IMR-90 (cell line): Measurements from ENCODE around the gene KRABD2.

Experiments used
- ATAC-seq: fragments of 200-7000 bp; cut with Tn5 transposase; 2 replicates; pipeline ENCODE4 v1.9.1; 2020; ENCODE audit warnings: low read depth, mild to moderate bottlenecking, moderate library complexity
- BruUV-seq: library from RNA; stranded (reverse); fragments of 400-500 nt; replicated peaks from 2 replicates; lab custom pipeline; 2021; lab: Mats Ljungman, UMichigan
- CTCF ChIA-PET: fragments of 300-600 bp; formaldehyde crosslinking; extraction: SDS; loops from one replicate; lab custom pipeline; 2021; ENCODE audit warnings: antibody characterized with exemption; lab: Yijun Ruan, JAX
- POLR2A ChIA-PET: fragments of 300-600 bp; sonication (Branson Sonifier 250); formaldehyde crosslinking; loops from one replicate; lab custom pipeline; 2022; ENCODE audit warnings: antibody characterized with exemption; ENCODE audit not compliant: unreplicated experiment; lab: Charles Lee
- DNase-seq: peaks from one replicate; pipeline ENCODE4 v3.0.0; 2013
- H2AFZ ChIP-seq: replicated peaks from 2 replicates; pipeline ENCODE3; 2013; ENCODE audit warnings: low read length, mild to moderate bottlenecking; ENCODE audit not compliant: poor library complexity
- H2AK5ac ChIP-seq: 2 replicates; pipeline ENCODE4 v1.6.1; 2013; ENCODE audit warnings: low read depth, low read length, inconsistent platforms
- H2AK9ac ChIP-seq: replicated peaks from 2 replicates; pipeline ENCODE3; 2013; ENCODE audit warnings: mild to moderate bottlenecking, low read depth, low read length, moderate library complexity; ENCODE audit not compliant: poor library complexity
- H2BK120ac ChIP-seq: 2 replicates; pipeline ENCODE4 v1.6.1; 2013; ENCODE audit warnings: low read depth, low read length, inconsistent platforms
- H2BK15ac ChIP-seq: 3 replicates; pipeline ENCODE4 v1.6.1; 2013; ENCODE audit warnings: low read depth, low read length, inconsistent platforms
- H2BK20ac ChIP-seq: 2 replicates; pipeline ENCODE4 v1.6.1; 2013; ENCODE audit warnings: low read depth, mild to moderate bottlenecking, inconsistent platforms, low read length, moderate library complexity
- H2BK5ac ChIP-seq: 2 replicates; pipeline ENCODE4 v1.6.1; 2013; ENCODE audit warnings: mild to moderate bottlenecking, low read depth, low read length, inconsistent platforms; ENCODE audit not compliant: poor library complexity, severe bottlenecking
- H3K14ac ChIP-seq: replicated peaks from 2 replicates; pipeline ENCODE4 v1.6.1; 2013; ENCODE audit warnings: low read depth, low read length, inconsistent platforms
- H3K18ac ChIP-seq: 2 replicates; pipeline ENCODE4 v1.6.1; 2013; ENCODE audit warnings: low read depth, low read length, control low read depth
- H3K23ac ChIP-seq: 2 replicates; pipeline ENCODE4 v1.6.1; 2013; ENCODE audit warnings: low read depth, low read length, inconsistent platforms
- H3K27ac ChIP-seq: 2 replicates; pipeline ENCODE4 v1.5.1; 2013; ENCODE audit warnings: mild to moderate bottlenecking, control low read depth, low read length; ENCODE audit not compliant: insufficient read depth
- H3K27me3 ChIP-seq: 2 replicates; pipeline ENCODE4 v1.6.1; 2013; ENCODE audit warnings: low read length; ENCODE audit not compliant: control insufficient read depth, insufficient read depth
- H3K36me3 ChIP-seq: 2 replicates; pipeline ENCODE4 v1.6.1; 2013; ENCODE audit warnings: low read length, mixed read lengths; ENCODE audit not compliant: control insufficient read depth, insufficient read depth
- H3K4ac ChIP-seq: 2 replicates; pipeline ENCODE4 v1.6.1; 2013; ENCODE audit warnings: low read depth, low read length, inconsistent platforms
- H3K4me1 ChIP-seq: 2 replicates; pipeline ENCODE4 v1.6.1; 2013; ENCODE audit warnings: low read length, mixed read lengths; ENCODE audit not compliant: control insufficient read depth, insufficient read depth
- H3K4me2 ChIP-seq: 2 replicates; pipeline ENCODE4 v1.6.1; 2013; ENCODE audit warnings: low read depth, mild to moderate bottlenecking, control low read depth, low read length, moderate library complexity
- H3K4me3 ChIP-seq: 2 replicates; pipeline ENCODE4 v1.5.1; 2013; ENCODE audit warnings: low read depth, mild to moderate bottlenecking, control low read depth, low read length, moderate library complexity; ENCODE audit not compliant: insufficient read depth
- H3K56ac ChIP-seq: 2 replicates; pipeline ENCODE4 v1.6.1; 2013; ENCODE audit warnings: low read length, inconsistent platforms; ENCODE audit not compliant: insufficient read depth; ENCODE audit errors: extremely low read depth
- H3K79me1 ChIP-seq, 2 experiments: 2 replicates each; pipeline ENCODE4 v1.6.1; 2013; ENCODE audit warnings: low read length in 2 of 2, inconsistent platforms in 1 of 2, low read depth in 1 of 2
- H3K9ac ChIP-seq: 2 replicates; pipeline ENCODE4 v1.6.1; 2013; ENCODE audit warnings: low read depth, low read length, control low read depth
- H3K9me1 ChIP-seq: 2 replicates; pipeline ENCODE4 v1.6.1; 2013; ENCODE audit warnings: low read length, inconsistent platforms; ENCODE audit not compliant: insufficient read depth
- H3K9me3 ChIP-seq: 2 replicates; pipeline ENCODE4 v1.6.1; 2013; ENCODE audit warnings: low read length; ENCODE audit not compliant: control insufficient read depth, insufficient read depth
- H4K20me1 ChIP-seq: 2 replicates; pipeline ENCODE4 v1.6.1; 2013; ENCODE audit warnings: low read length, inconsistent platforms; ENCODE audit not compliant: insufficient read depth
- H4K5ac ChIP-seq: 2 replicates; pipeline ENCODE4 v1.6.1; 2013; ENCODE audit warnings: mild to moderate bottlenecking, low read depth, low read length, control low read depth
- H4K8ac ChIP-seq, 2 experiments: 2 replicates each; pipeline ENCODE4 v1.6.1; 2013; ENCODE audit warnings: low read depth in 2 of 2, low read length in 2 of 2, control low read depth in 1 of 2, inconsistent platforms in 1 of 2
- H4K91ac ChIP-seq: 2 replicates; pipeline ENCODE4 v1.6.1; 2013; ENCODE audit warnings: low read depth, low read length, inconsistent platforms; ENCODE audit not compliant: insufficient read depth
- BHLHE40 ChIP-seq: fragments of 150-350 bp; IDR thresholded peaks from 2 replicates; pipeline ENCODE4 v1.6.1; 2016; ENCODE audit warnings: mild to moderate bottlenecking, low read depth, low read length
- CEBPB ChIP-seq: IDR thresholded peaks from 2 replicates; pipeline ENCODE4 v1.6.1; 2012; ENCODE audit warnings: low read depth, low read length, improper control_type of control experiment
- CHD1 ChIP-seq: IDR thresholded peaks from 2 replicates; pipeline ENCODE4 v1.6.1; 2012; ENCODE audit warnings: low read depth, low read length, improper control_type of control experiment
- FOS ChIP-seq: fragments of 150-350 bp; IDR thresholded peaks from 2 replicates; pipeline ENCODE4 v1.6.1; 2016; ENCODE audit warnings: low read depth, low read length
- MAFK ChIP-seq: IDR thresholded peaks from 2 replicates; pipeline ENCODE4 v1.6.1; 2012; ENCODE audit warnings: low read depth, low read length, improper control_type of control experiment
- MAZ ChIP-seq: IDR thresholded peaks from 2 replicates; pipeline ENCODE4 v1.6.1; 2012; ENCODE audit warnings: low read depth, mild to moderate bottlenecking, low read length, improper control_type of control experiment, moderate library complexity, borderline replicate concordance
- MXI1 ChIP-seq: IDR thresholded peaks from 2 replicates; pipeline ENCODE4 v1.6.1; 2012; ENCODE audit warnings: low read depth, mild to moderate bottlenecking, low read length, moderate library complexity, borderline replicate concordance
- NFE2L2 ChIP-seq: fragments of 150-350 bp; IDR thresholded peaks from 2 replicates; pipeline ENCODE4 v1.6.1; 2016; ENCODE audit warnings: low read depth, mild to moderate bottlenecking, low read length
- POLR2A ChIP-seq: IDR thresholded peaks from 2 replicates; pipeline ENCODE4 v1.6.1; 2012; ENCODE audit warnings: mild to moderate bottlenecking, low read depth, low read length
- RAD21 ChIP-seq: IDR thresholded peaks from 2 replicates; pipeline ENCODE4 v1.6.1; 2012; ENCODE audit warnings: low read length, improper control_type of control experiment
- RCOR1 ChIP-seq: IDR thresholded peaks from 2 replicates; pipeline ENCODE4 v1.6.1; 2012; ENCODE audit warnings: mild to moderate bottlenecking, low read length, improper control_type of control experiment; ENCODE audit not compliant: insufficient replicate concordance
- RFX5 ChIP-seq: IDR thresholded peaks from 2 replicates; pipeline ENCODE4 v1.8.0; 2012; ENCODE audit warnings: low read depth, mild to moderate bottlenecking, low read length, moderate library complexity
- SMC3 ChIP-seq: fragments of 150-350 bp; IDR thresholded peaks from 2 replicates; pipeline ENCODE4 v1.6.1; 2016; ENCODE audit warnings: low read depth, mild to moderate bottlenecking, antibody characterized with exemption, low read length, moderate library complexity
- WGBS, 2 experiments: methylation state at CpG; one replicate each; pipeline versions ENCODE4 v1.1.5 to v1.1.7; 2013; ENCODE audit warnings: missing lambda C conversion rate in 2 of 2; ENCODE audit not compliant: insufficient read length in 1 of 2; ENCODE audit errors: extremely low coverage in 2 of 2; 5-methylcytosine and 5-hydroxymethylcytosine counted together
- dilution Hi-C: fragments of 300-500 bp; cut with HindIII; formaldehyde crosslinking; loops from one replicate; pipeline ENCODE4 v1.14.3; 2018; ENCODE audit warnings: low sequenced_read_pairs; ENCODE audit not compliant: unreplicated experiment
- in situ Hi-C: fragments of 300-500 bp; cut with MboI; formaldehyde crosslinking; loops from 3 replicates; pipeline ENCODE4 v1.14.3; 2019; ENCODE audit warnings: low sequenced_read_pairs, inconsistent platforms, mixed read lengths
- intact Hi-C: fragments of 100-400 bp; cut with micrococcal nuclease; formaldehyde crosslinking; loops from 2 replicates; pipeline ENCODE4 v1.10.0; 2022
- TF ChIP-seq, protein P1 (sequence below): conservative IDR thresholded peaks from 2 replicates; pipeline ENCODE4 v1.5.1; 2012; ENCODE audit warnings: mild to moderate bottlenecking, low read depth, low read length, improper control_type of control experiment
- TF ChIP-seq, protein P2 (sequence below): fragments of 150-350 bp; IDR thresholded peaks from 2 replicates; pipeline ENCODE4 v1.6.1; 2017; ENCODE audit warnings: mild to moderate bottlenecking, antibody characterized with exemption, low read length, low read depth
- TF ChIP-seq, protein P3 (sequence below): fragments of 150-350 bp; IDR thresholded peaks from 2 replicates; pipeline ENCODE4 v1.6.1; 2016; ENCODE audit warnings: low read depth, mild to moderate bottlenecking, low read length, moderate library complexity, borderline replicate concordance

KRABD2 gene

DNA sequence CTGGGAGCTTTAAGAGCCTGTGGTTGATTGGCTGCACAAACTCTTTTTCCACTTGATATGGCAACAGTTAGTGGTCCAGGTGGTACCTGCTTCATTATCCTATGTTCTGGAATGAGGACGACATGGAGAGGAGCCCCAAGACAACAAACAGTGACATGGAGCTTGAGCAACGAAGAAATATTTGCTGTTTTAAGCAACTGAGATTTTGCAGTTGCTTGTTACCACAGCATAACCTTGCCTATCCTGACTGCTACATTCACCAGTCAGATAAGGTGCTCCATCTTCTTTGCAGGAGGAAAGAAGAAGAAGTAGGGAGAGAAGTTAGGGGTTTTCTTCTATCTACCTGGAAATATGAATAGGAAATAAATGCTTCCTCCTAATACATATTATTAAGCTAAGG is 44.4 kb downstream of the KRABD2 start:
- no peak overlapping the region for H3K4ac ChIP-seq
- H3K23ac ChIP-seq, result no peak overlapping the region
- no peak overlapping the region for H3K56ac ChIP-seq
- TF ChIP-seq, protein P1, sequence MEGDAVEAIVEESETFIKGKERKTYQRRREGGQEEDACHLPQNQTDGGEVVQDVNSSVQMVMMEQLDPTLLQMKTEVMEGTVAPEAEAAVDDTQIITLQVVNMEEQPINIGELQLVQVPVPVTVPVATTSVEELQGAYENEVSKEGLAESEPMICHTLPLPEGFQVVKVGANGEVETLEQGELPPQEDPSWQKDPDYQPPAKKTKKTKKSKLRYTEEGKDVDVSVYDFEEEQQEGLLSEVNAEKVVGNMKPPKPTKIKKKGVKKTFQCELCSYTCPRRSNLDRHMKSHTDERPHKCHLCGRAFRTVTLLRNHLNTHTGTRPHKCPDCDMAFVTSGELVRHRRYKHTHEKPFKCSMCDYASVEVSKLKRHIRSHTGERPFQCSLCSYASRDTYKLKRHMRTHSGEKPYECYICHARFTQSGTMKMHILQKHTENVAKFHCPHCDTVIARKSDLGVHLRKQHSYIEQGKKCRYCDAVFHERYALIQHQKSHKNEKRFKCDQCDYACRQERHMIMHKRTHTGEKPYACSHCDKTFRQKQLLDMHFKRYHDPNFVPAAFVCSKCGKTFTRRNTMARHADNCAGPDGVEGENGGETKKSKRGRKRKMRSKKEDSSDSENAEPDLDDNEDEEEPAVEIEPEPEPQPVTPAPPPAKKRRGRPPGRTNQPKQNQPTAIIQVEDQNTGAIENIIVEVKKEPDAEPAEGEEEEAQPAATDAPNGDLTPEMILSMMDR, result no peak
- TF ChIP-seq NFE2L2 (no peak), MXI1 (no peak), SMC3 (no peak), MAFK (no peak), RCOR1 (no peak), POLR2A (no peak), FOS (no peak), CEBPB (no peak), RAD21 (no peak), BHLHE40 (no peak), RFX5 (no peak), CHD1 (no peak), MAZ (no peak)
- TF ChIP-seq, protein P2, sequence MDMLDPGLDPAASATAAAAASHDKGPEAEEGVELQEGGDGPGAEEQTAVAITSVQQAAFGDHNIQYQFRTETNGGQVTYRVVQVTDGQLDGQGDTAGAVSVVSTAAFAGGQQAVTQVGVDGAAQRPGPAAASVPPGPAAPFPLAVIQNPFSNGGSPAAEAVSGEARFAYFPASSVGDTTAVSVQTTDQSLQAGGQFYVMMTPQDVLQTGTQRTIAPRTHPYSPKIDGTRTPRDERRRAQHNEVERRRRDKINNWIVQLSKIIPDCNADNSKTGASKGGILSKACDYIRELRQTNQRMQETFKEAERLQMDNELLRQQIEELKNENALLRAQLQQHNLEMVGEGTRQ, result no peak
- TF ChIP-seq, protein P3, sequence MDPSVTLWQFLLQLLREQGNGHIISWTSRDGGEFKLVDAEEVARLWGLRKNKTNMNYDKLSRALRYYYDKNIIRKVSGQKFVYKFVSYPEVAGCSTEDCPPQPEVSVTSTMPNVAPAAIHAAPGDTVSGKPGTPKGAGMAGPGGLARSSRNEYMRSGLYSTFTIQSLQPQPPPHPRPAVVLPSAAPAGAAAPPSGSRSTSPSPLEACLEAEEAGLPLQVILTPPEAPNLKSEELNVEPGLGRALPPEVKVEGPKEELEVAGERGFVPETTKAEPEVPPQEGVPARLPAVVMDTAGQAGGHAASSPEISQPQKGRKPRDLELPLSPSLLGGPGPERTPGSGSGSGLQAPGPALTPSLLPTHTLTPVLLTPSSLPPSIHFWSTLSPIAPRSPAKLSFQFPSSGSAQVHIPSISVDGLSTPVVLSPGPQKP, result no peak
- H3K9me1 ChIP-seq, result no peaks in the 10 kb centered on the region
- H3K18ac ChIP-seq, result no peak overlapping the region
- intact Hi-C loops, result no loop called here
- no peak overlapping the region for H3K4me2 ChIP-seq
- H3K4me1 ChIP-seq, result no peaks in the 10 kb centered on the region; the same call in 1 of the 2 replicates
- peaks cover 11% of the 10 kb centered on the region; the same call in 1 of the 2 replicates for H3K27me3 ChIP-seq
- H3K36me3 ChIP-seq, result no peaks in the 10 kb centered on the region
- dilution Hi-C loops, result no loop called here
- H2BK5ac ChIP-seq, result no peak overlapping the region
- no peaks in the 10 kb centered on the region for H4K20me1 ChIP-seq
- no TSS peak for BruUV-seq
- no peak overlapping the region for H2AFZ ChIP-seq
- POLR2A ChIA-PET, result interaction anchor here (0.5 kb wide), 1 partner anchor 891 kb away, joined by 7 read pairs; no protein-coding TSS in a partner anchor
- H2BK120ac ChIP-seq, result no peak overlapping the region
- H3K9me3 ChIP-seq, result no peaks in the 10 kb centered on the region
- H4K91ac ChIP-seq, result no peak overlapping the region
- no peak overlapping the region for H4K5ac ChIP-seq
- no peak overlapping the region for H3K9ac ChIP-seq
- no peak overlapping the region for H2AK5ac ChIP-seq
- no peak overlapping the region for H3K14ac ChIP-seq
- no peaks in the 10 kb centered on the region for H3K79me1 ChIP-seq
- no peak overlapping the region for H2BK15ac ChIP-seq
- H2AK9ac ChIP-seq, result no peak overlapping the region
- no peak overlapping the region for H4K8ac ChIP-seq
- in situ Hi-C loops, result no loop called here
- H3K27ac ChIP-seq, result no peak overlapping the region
- H3K4me3 ChIP-seq, result no peak overlapping the region
- CTCF ChIA-PET, result no interaction called here
- 50% methylated on average over 1 of the region's 2 CpGs; no CpG with 5 or more reads in 1 of the 2 experiments for WGBS, 2 experiments
- ATAC-seq (no peak), DNase-seq (no peak)
- H2BK20ac ChIP-seq, result no peak overlapping the region
